Neuronal stem cell (in vitro differentiated cells): ENCODE measurements around the gene EPHA2.

Source experiments
- DNase-seq: peaks from one replicate; pipeline ENCODE4 v3.0.0-alpha.2; 2013; ENCODE audit warnings: low spot score
- H2AFZ ChIP-seq: one replicate; pipeline ENCODE4 v1.6.1; 2013; ENCODE audit warnings: mild to moderate bottlenecking, low read length, inconsistent platforms
- H2AK5ac ChIP-seq: 2 replicates; pipeline ENCODE4 v1.6.1; 2013; ENCODE audit warnings: low read depth, mild to moderate bottlenecking, inconsistent platforms, low read length, moderate library complexity, mixed read lengths
- H2BK120ac ChIP-seq: 2 replicates; pipeline ENCODE4 v1.6.1; 2013; ENCODE audit warnings: low read depth, mild to moderate bottlenecking, inconsistent platforms, low read length, moderate library complexity, mixed read lengths
- H2BK12ac ChIP-seq: one replicate; pipeline ENCODE4 v1.6.1; 2013; ENCODE audit warnings: low read length, inconsistent platforms
- H2BK15ac ChIP-seq: 2 replicates; pipeline ENCODE4 v1.6.1; 2013; ENCODE audit warnings: mild to moderate bottlenecking, low read length, inconsistent platforms, mixed read lengths
- H2BK5ac ChIP-seq: one replicate; pipeline ENCODE4 v1.6.1; 2013; ENCODE audit warnings: inconsistent platforms, mild to moderate bottlenecking, low read length, moderate library complexity
- H3K14ac ChIP-seq: one replicate; pipeline ENCODE4 v1.6.1; 2013; ENCODE audit warnings: low read length, inconsistent platforms
- H3K18ac ChIP-seq: 2 replicates; pipeline ENCODE4 v1.6.1; 2013; ENCODE audit warnings: low read length, inconsistent platforms
- H3K23ac ChIP-seq: 2 replicates; pipeline ENCODE4 v1.6.1; 2013; ENCODE audit warnings: low read depth, mild to moderate bottlenecking, mixed read lengths, low read length, inconsistent platforms; ENCODE audit not compliant: poor library complexity
- H3K27ac ChIP-seq: replicated peaks from 3 replicates; pipeline ENCODE4 v1.5.1; 2013; ENCODE audit warnings: low read length, inconsistent platforms
- H3K27me3 ChIP-seq, 3 experiments: 2 replicates each; pipeline ENCODE4 v1.6.1; 2013; ENCODE audit warnings: low read length in 3 of 3, mild to moderate bottlenecking in 2 of 3, inconsistent platforms in 1 of 3, low read depth in 1 of 3, mixed read lengths in 1 of 3, moderate library complexity in 1 of 3; ENCODE audit not compliant: control insufficient read depth in 3 of 3, insufficient read depth in 3 of 3
- H3K36me3 ChIP-seq, 2 donors: replicated peaks in 1 of 2; 2 replicates each; pipeline ENCODE4 v1.6.1; 2013; ENCODE audit warnings: low read length in 2 of 2; ENCODE audit not compliant: control insufficient read depth in 2 of 2, insufficient read depth in 2 of 2
- H3K4ac ChIP-seq: 2 replicates; pipeline ENCODE4 v1.6.1; 2013; ENCODE audit warnings: inconsistent platforms, mild to moderate bottlenecking, low read length, moderate library complexity
- H3K4me1 ChIP-seq, 2 donors: 1 replicate in 1 of 2; 2 replicates in 1 of 2; pipeline ENCODE4 v1.6.1; 2013; ENCODE audit warnings: low read length in 2 of 2, low read depth in 1 of 2; ENCODE audit not compliant: control insufficient read depth in 2 of 2, insufficient read depth in 1 of 2
- H3K4me2 ChIP-seq: one replicate; pipeline ENCODE4 v1.6.1; 2013; ENCODE audit warnings: mild to moderate bottlenecking, low read length, inconsistent platforms; ENCODE audit not compliant: insufficient read depth, poor library complexity, severe bottlenecking
- H3K4me3 ChIP-seq, 2 donors: 2 replicates each; pipeline ENCODE4 v1.5.1; 2013; ENCODE audit warnings: low read length in 2 of 2, mild to moderate bottlenecking in 2 of 2, inconsistent platforms in 1 of 2, moderate library complexity in 1 of 2
- H3K79me1 ChIP-seq: one replicate; pipeline ENCODE4 v1.6.1; 2013; ENCODE audit warnings: low read depth, mild to moderate bottlenecking, inconsistent platforms, low read length, moderate library complexity
- H3K9ac ChIP-seq: one replicate; pipeline ENCODE4 v1.6.1; 2013; ENCODE audit warnings: mild to moderate bottlenecking, low read depth, low read length, inconsistent platforms; ENCODE audit not compliant: poor library complexity
- H3K9me3 ChIP-seq, 2 donors: replicated peaks in 1 of 2; 2 replicates each; pipeline versions ENCODE3 to v1.6.1; 2013; ENCODE audit warnings: low read length in 2 of 2, mild to moderate bottlenecking in 2 of 2, inconsistent platforms in 1 of 2, low read depth in 1 of 2, mixed read lengths in 1 of 2, moderate library complexity in 1 of 2; ENCODE audit not compliant: control insufficient read depth in 2 of 2, insufficient read depth in 1 of 2
- H4K8ac ChIP-seq: one replicate; pipeline ENCODE4 v1.6.1; 2013; ENCODE audit warnings: low read depth, mild to moderate bottlenecking, inconsistent platforms, low read length, moderate library complexity
- H4K91ac ChIP-seq: one replicate; pipeline ENCODE4 v1.6.1; 2013; ENCODE audit warnings: low read length, low read depth, mild to moderate bottlenecking, inconsistent platforms; ENCODE audit not compliant: poor library complexity
- WGBS, 2 donors: extraction: QIAGEN DNeasy Blood & Tissue Kit; methylation state at CpG; one replicate each; pipeline ENCODE4 v1.1.7; 2013; ENCODE audit warnings: missing lambda C conversion rate in 2 of 2, mixed read lengths in 1 of 2; ENCODE audit not compliant: insufficient read length in 2 of 2, insufficient replicate concordance in 1 of 2; ENCODE audit errors: extremely low coverage in 2 of 2; 5-methylcytosine and 5-hydroxymethylcytosine counted together

Gene EPHA2

DNA sequence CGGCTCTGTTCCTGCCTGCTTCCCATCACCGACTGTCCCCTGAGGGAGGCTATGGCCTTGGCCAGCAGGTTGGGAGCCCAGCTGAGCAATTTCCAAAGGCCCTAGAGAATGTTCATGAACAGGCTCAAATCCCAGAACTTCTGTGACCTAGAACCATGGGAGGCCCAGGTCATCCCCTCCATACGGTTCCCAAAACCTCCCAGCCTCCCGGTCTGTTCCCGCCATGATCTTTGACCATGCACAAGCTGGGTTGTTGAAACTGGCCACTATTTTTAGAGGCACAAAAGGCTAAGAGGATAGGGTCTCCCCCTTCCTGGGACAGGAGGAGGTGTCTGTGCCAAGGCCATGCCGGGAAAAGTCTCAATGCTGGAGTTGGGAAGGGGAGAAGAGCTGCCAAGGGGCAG is 27.5 kb downstream of the EPHA2 start:
- peak overlapping the region; percentile 52 for H3K23ac ChIP-seq

DNA sequence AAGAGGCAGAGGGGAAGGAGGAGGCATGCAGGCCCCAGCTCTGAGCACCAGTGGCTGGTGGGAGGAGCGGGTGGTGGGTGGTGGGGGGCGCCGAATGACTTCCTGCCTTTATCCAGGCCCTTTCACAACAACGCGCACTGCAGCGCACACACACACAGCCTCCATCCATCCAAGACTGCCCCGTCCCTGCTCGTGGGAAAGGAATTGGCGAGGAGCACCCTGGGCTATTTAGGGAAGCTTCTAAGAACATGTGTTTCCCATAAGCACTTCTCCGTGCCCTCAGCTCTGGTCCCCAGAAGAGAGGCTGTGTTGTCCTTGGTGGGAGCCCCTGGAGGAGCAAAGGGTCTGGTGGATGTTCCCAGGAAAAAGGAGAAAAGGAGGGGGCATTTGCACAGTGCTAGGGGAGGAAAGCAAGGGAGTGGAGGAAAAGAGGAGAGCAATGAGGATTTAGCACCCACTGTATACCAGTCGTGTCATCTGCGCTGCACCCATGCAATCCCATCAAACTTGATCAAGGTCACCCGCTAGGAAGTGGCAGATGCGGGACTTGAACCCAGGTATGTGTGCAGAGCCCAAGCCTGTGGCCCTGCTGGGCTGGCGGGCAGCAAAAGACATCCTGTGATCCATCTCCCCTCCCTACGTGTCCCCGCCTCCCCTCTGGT is 28.1 kb downstream of the EPHA2 start:
- WGBS, 2 donors, result no CpG with 5 or more reads among the region's 17 CpGs
- Histone ChIP-seq H2BK12ac (no peak overlapping the region), H3K4ac (no peak overlapping the region), H3K23ac (peak overlapping the region; percentile 52), H3K18ac (peak overlapping the region; percentile 35), H2BK120ac (no peak overlapping the region), H3K4me3 (no peak overlapping the region), H3K79me1 (peaks cover 4% of the 10 kb centered on the region), H3K4me2 (no peak overlapping the region), H3K27me3 (no peaks in the 10 kb centered on the region), H4K8ac (no peak overlapping the region), H3K9me3 (peaks cover 0 to 2% of the 10 kb centered on the region in 2 donors), H2BK15ac (no peak overlapping the region), H4K91ac (no peak overlapping the region), H2AK5ac (no peak overlapping the region), H3K14ac (no peak overlapping the region), H3K4me1 (peaks cover 0 to 5% of the 10 kb centered on the region in 2 donors), H3K9ac (no peak overlapping the region), H2BK5ac (no peak overlapping the region), H3K36me3 (peaks cover 74 to 95% of the 10 kb centered on the region in 2 donors), H3K27ac (no peak overlapping the region), H2AFZ (no peak overlapping the region)
- DNase-seq, result no peak

More for the DNA sequence above, 27.5 kb downstream of the EPHA2 start:
- no peak overlapping the region for H3K14ac ChIP-seq
- no peak overlapping the region for H2BK5ac ChIP-seq
- peak overlapping the region; percentile 35 for H3K18ac ChIP-seq
- H3K9me3 ChIP-seq, result peaks cover 0 to 2% of the 10 kb centered on the region in 2 donors
- no peak for DNase-seq
- H3K4me1 ChIP-seq, result peaks cover 0 to 5% of the 10 kb centered on the region in 2 donors
- H2BK15ac ChIP-seq, result no peak overlapping the region
- WGBS, 2 donors, result no CpG with 5 or more reads among the region's 6 CpGs
- H2AK5ac ChIP-seq, result no peak overlapping the region
- H3K36me3 ChIP-seq, result peaks cover 78 to 96% of the 10 kb centered on the region in 2 donors
- H2BK120ac ChIP-seq, result no peak overlapping the region
- H3K9ac ChIP-seq, result no peak overlapping the region
- no peak overlapping the region for H3K4me3 ChIP-seq
- peaks cover 8% of the 10 kb centered on the region for H3K79me1 ChIP-seq
- H3K4ac ChIP-seq, result no peak overlapping the region
- no peak overlapping the region for H3K27ac ChIP-seq
- H3K4me2 ChIP-seq, result no peak overlapping the region
- H2AFZ ChIP-seq, result no peak overlapping the region
- no peak overlapping the region for H4K8ac ChIP-seq
- H4K91ac ChIP-seq, result no peak overlapping the region
- H3K27me3 ChIP-seq, result no peaks in the 10 kb centered on the region
- H2BK12ac ChIP-seq, result no peak overlapping the region

DNA sequence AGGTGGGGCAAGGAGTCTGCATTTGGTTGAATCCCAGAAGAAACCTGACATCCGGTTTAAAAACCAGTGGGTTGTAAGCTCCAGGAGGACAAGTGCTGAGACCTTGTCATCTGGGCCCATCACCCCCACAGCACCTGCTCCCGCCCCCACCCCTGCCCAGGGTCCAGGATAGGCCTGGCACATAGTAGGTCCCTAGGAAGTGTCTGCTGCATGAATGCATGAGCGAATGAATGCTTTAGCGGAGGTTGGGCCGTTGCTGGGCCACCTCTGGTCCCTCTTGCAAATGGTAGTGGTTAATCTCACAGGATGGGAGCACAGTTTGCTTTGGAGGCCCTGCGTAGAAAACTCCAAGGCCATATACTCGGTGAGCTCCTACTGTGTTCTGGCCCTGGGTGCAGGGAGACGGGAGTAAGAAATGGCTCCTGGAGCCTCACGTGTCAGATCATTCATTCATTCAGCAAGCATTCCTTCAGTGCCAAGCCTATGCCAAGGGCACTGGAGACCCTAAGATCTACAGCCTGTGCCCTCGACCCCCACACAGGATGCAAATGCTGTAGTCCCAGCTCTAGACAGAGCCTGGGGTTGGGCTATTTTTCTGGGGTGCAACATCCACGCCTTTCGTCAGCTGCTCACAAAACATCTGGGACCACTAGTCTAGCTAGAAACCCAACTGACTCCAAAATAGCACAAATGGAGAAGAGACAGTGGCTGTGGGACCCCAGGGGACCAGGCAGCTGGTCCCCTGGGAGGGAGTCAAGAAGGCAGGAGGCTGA is 28.9 kb downstream of the EPHA2 start:
- DNase-seq, result no peak
- Histone ChIP-seq H4K91ac (no peak overlapping the region), H2AK5ac (no peak overlapping the region), H2BK5ac (peak overlapping the region; percentile 10), H3K4me3 (no peak overlapping the region), H3K79me1 (peaks cover 2% of the 10 kb centered on the region), H3K27me3 (no peaks in the 10 kb centered on the region), H3K4me2 (no peak overlapping the region), H3K4ac (no peak overlapping the region), H3K9me3 (peaks cover 0 to 2% of the 10 kb centered on the region in 2 donors), H4K8ac (no peak overlapping the region), H3K23ac (no peak overlapping the region), H3K36me3 (peaks cover 71 to 88% of the 10 kb centered on the region in 2 donors), H2AFZ (no peak overlapping the region), H3K27ac (no peak overlapping the region), H3K14ac (no peak overlapping the region), H3K18ac (no peak overlapping the region), H2BK15ac (no peak overlapping the region), H2BK120ac (no peak overlapping the region), H3K9ac (no peak overlapping the region), H3K4me1 (peaks cover 5 to 6% of the 10 kb centered on the region in 2 donors), H2BK12ac (no peak overlapping the region)
- no CpG with 5 or more reads among the region's 12 CpGs for WGBS, 2 donors

DNA sequence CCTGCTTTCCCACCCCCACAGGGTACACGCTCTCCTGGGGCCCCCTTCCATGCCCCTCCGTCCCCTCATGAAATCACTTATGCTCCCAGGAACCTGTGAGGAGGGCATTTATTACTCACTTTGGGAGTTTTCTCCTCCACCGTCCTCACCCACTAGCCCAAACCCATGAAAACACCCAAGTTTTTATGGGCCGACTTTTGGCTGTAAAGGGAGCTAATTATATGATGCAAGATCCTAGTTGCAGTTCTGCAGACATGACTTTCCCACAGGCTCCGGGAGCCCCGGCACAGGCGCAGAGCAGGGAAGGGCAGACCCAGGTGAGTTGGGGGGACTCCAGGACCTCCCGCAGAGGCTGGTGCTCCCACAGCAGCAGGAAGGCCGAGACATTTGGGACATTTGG is 29.7 kb downstream of the EPHA2 start:
- H3K27me3 ChIP-seq, result no peaks in the 10 kb centered on the region
- H3K9ac ChIP-seq, result no peak overlapping the region
- no peak overlapping the region for H2BK120ac ChIP-seq
- H3K79me1 ChIP-seq, result peaks cover 2% of the 10 kb centered on the region
- H4K8ac ChIP-seq, result no peak overlapping the region
- WGBS, 2 donors, result no CpG with 5 or more reads among the region's 9 CpGs
- no peak for DNase-seq
- H2AK5ac ChIP-seq, result no peak overlapping the region
- no peak overlapping the region for H2BK12ac ChIP-seq
- no peak overlapping the region for H2BK5ac ChIP-seq
- no peak overlapping the region for H3K14ac ChIP-seq
- no peak overlapping the region for H2BK15ac ChIP-seq
- no peak overlapping the region for H3K4me3 ChIP-seq
- H2AFZ ChIP-seq, result no peak overlapping the region
- H3K23ac ChIP-seq, result no peak overlapping the region
- no peak overlapping the region for H3K4ac ChIP-seq
- H3K18ac ChIP-seq, result no peak overlapping the region
- peaks cover 5 to 6% of the 10 kb centered on the region in 2 donors for H3K4me1 ChIP-seq
- peaks cover 0 to 2% of the 10 kb centered on the region in 2 donors for H3K9me3 ChIP-seq
- H4K91ac ChIP-seq, result no peak overlapping the region
- peaks cover 65 to 80% of the 10 kb centered on the region in 2 donors for H3K36me3 ChIP-seq
- no peak overlapping the region for H3K4me2 ChIP-seq
- no peak overlapping the region for H3K27ac ChIP-seq
